GM19463 (cell line): ENCODE measurements around the gene PIR.
A peak's percentile ranks its signal among the peaks of the same experiment; 100 is the strongest.

Experiments used
- ATAC-seq: cut with Tn5 transposase; IDR thresholded peaks from one replicate; pipeline ENCODE4 v1.9.1; 2021; ENCODE audit warnings: mild to moderate bottlenecking, moderate library complexity; ENCODE audit not compliant: unreplicated experiment

PIR gene

GRCh38 chrX:15418707-15419181, 74.4 kb downstream of the PIR start:
- ATAC-seq, result no peak

GRCh38 chrX:15418041-15418706, 75.0 kb downstream of the PIR start:
- ATAC-seq, result no peak

DNA sequence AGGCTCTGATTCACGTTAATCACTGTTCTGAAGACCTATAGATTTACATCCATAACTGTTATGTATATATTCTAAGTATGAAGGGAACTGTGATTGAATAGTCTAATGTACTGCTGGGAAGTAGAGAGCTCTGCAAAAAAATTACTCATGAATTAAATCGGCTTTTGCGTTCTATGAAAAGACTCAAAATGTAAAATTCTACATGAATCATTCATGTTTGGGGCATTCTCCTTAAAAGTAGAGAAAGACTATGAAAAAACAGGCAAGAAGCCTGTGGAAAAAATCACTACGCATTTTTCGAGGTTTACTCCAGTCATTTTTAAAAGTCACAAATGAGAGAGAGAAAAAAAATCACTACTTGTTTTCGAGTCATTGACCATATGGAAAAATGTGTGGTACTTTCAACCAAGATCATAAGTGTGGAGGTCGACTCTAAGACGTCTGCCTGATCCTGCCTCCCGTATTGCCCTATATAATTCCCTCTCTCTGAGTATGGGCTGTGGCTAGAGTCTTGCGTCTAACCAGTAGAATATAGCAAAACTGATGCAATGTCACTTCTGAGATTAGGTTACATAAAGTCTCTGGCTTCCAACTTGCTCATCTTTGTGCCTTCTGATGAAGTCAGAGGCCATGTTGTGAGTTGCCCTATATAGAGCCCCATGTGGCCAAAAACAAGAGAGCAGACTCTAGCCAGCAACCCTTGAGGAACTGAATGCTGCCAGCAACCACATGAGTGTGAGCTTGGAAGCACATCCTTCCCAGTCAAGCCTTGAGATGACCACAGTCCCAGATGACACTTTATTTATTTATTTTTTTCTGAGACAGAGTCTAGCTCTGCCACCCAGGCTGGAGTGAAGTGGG, 76.8 kb downstream of the PIR start:
- ATAC-seq, result peak; percentile 51

DNA sequence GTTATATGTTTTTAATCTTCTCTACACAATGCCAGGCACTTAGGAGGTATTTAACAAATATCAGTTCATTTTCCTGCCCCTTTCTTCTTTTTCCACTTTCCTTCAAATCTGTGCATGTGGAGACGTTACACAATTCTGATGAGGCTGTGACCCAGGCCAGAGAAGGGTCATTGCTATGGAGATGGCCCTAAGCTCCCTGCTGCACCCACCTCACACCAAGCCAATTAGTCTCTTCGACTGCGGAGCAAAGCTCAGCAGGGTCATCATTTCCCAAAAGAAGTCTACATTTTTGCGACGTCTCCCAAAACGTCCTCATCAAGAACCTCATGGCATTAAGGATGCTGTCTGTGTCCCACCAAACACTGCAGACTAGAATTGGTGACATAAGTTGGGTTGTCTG, 80.0 kb downstream of the PIR start:
- no peak for ATAC-seq

DNA sequence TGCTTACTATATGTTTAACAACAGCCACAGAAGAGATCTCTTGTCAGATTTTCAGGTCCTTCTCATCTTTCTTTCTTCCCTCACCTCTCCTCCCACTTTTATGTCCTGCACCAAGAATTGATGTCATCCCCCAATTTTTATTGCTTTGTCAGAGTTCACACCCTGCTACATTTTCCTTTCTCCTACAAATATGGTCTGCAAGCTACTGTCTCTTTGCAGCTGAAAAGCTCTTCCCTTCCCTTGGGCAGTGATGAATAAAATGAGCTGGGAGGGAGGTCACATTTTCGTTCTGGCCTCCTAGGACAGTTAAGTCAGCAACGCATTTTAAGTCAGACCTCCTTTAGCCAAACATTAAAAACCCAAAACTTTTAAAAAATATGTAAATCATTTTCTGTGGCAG, 82.2 kb downstream of the PIR start:
- ATAC-seq, result no peak

- ATAC-seq, result no peak
These were observed 82.7 kb downstream of the PIR start for GRCh38 chrX:15410430-15410829.

GRCh38 chrX:15405846-15406245, 87.3 kb downstream of the PIR start:
- no peak for ATAC-seq

GRCh38 chrX:15404401-15405096, 88.6 kb downstream of the PIR start:
- no peak for ATAC-seq

GRCh38 chrX:15401378-15401777, 91.8 kb downstream of the PIR start:
- ATAC-seq, result no peak

- ATAC-seq, result no peak
These were observed 93.2 kb downstream of the PIR start for GRCh38 chrX:15399962-15400391.

GRCh38 chrX:15398874-15399273, 94.3 kb downstream of the PIR start:
- peak; percentile 76 for ATAC-seq

DNA sequence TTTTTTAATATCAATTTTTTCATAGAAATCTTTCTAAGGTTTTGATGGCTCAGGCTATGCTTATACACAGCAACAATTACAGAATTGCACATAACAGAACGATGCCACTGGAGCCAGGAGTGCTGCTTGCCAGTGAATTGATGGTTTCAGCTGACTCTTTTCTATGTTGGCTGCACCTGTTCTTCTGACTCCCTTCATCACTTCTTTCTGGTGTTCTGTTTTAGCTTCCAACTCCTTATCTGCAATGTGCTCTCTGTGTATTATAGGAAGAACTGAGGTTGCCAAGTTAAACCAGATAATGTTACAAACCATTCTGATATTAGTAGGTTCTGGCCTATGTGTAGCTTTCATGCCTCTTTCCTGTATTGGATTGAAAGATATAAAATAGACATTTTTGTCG, 97.3 kb downstream of the PIR start:
- no peak for ATAC-seq

DNA sequence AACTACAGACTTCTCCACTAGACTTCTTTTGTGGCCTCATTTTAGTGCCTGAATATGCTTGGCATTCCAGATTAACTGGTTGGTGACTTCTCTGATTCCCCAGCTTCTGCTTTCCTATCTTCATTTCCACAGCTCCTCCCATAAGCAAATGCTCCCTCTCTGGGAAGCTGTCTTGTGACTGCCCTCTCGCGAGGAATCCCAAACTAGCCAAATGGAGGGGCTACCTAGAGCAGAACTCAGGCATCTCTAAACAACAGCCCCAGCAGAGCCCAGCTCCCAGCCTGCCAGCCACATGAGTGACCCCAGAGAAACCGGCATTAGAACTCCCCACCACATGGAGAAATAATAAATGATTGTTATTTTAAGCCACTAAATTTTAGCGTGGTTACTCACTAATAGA, 101.3 kb downstream of the PIR start:
- ATAC-seq, result no peak

DNA sequence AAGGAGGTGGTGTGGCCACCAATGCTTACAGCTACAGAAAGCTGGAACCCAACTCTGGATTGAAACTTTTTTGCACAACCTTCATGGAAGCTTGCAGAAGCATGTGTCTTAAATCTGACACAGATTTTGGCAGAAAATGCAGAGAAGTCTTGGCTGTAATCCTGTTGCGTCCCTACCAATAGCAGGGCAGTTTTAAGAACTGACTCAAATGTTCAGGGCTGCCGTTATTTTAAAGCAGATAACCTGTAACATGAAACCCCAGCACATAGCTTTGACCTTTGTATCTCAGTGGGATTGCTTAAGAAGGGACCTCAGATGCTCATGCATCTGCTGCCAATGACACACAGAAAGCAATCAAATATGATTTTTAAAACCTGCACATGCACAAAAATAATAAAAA, 108.8 kb downstream of the PIR start, which contains the start of gene VEGFD:
Gene VEGFD (minus strand): TSS at position 110 of the 400 bp plus-strand sequence. CDS start 467 bp downstream, outside the sequence.
- no peak for ATAC-seq

GRCh38 chrX:15382813-15383212, 110.3 kb downstream of the PIR start:
- ATAC-seq, result no peak

- ATAC-seq, result no peak
These were observed 116.2 kb downstream of the PIR start for GRCh38 chrX:15376956-15377355.

DNA sequence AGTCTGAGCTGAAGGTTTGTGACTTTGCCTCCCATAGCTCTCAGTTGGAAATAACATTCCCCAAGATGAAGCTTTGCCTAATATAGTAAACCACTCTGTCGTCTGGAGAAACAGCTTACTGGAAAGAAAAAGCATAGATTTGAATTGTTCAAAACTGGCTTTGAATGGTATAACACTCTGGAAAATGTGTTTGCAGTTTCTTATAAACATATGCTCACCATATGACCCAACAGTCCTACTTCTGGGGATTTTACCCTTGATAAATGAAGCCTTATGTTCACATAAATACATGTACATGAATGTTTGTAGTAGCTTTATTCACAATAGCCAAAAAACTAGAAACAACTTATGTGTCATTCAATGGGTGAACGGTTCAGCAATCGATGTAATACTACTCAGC, 119.2 kb downstream of the PIR start:
- no peak for ATAC-seq

DNA sequence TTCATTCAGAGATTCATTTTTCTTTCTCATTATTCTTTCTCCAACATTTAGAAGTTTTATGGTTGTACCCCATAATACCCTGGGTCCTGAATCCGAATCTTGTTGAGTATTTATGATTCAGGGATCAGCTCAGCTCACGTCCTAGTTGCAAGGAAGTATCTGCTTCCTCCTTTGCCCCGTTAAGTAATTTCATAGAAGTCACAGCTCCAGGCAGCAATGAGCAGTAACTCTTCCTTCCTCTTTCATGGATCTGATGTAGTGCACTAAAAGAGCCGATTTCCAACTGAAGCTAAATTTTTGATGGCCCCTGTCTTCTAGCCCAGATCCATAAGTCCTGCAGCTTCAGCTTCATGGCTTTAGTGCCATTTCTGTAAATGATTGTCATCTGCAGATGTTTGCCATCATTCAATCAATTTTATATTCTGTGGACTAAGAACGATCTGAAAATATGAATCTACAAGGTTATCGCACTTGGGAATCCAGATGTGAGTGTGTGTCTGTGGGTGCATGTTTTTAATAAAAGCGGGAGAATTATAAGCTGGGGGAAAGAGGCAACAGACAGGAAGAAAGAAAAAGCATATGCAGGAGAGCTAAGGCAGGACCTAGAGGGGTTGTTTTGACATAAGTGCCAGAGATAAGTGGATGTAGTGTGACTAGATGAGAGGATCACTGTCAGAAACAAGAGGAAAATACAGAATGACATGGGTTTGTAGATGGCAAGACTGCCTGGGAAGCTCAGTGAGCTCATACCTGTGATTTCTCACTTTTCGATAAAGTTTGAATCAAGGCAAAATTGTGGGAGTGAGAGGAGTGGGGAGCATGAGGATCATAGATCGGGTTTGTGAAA, 126.4 kb downstream of the PIR start:
- ATAC-seq, result no peak

GRCh38 chrX:15359701-15360100, 133.4 kb downstream of the PIR start:
- no peak for ATAC-seq

DNA sequence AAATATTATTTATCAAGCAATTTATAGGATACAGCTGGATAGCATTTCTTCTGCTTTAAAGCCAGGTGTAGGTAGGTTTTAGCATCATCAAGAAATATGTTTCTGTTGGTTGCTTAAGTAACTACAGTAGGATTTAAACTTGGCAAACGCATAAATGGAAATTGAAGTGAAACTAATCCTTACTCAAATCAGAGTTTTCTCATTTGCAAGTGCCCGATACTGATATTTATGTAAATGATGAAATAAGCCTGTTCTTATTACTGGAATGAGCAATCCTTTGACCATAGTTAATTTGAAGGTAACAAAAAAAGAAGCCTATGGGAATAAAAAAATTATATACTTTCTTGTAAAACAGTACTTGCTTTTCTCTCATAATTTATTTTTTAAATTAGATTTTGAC, 134.6 kb downstream of the PIR start:
- no peak for ATAC-seq

GRCh38 chrX:15356444-15356843, 136.7 kb downstream of the PIR start:
- no peak for ATAC-seq
